Measurements from ENCODE around the gene TNNI2.

Gene TNNI2

DNA sequence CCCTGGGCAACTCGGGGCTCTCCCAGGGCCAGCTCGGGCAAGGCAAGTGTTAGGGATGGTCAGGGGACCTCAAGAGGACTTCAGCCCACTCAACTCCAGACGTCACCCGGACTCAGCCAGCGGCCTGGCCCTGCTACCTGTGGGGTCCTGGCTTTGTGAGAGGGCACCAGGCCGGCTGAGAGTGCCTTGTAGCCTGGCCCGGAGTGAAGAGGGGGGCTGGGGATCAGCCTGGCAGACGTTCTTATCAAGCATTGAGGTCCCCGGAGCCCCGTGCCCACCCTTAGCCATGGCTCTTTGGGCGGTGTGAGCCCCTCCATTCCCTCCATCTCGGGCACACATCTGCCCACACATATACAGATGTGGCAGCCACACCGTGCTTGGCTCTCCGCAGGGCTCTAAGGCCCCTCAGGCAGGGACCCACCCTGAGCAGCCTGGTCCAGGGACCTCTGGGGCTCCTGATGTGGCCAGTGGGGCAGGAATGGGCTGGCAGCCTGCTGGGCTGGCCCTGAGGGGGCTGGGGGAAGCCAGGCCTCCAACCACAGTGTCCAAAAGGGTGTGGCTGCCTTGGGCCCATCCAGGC, 29.4 kb downstream of the TNNI2 start:
- H3K27me3 ChIP-seq (ENCODE audit: control insufficient read depth, insufficient read depth, low read length) = no peaks in the 10 kb centered on the region
- no peak overlapping the region for H3K27ac ChIP-seq
- no peaks in the 10 kb centered on the region for H3K9me3 ChIP-seq (ENCODE audit: control insufficient read depth, low read length)
- no peaks in the 10 kb centered on the region for H3K79me2 ChIP-seq
- H2AFZ ChIP-seq = no peak overlapping the region
- no peak overlapping the region for H3K9ac ChIP-seq
- TF ChIP-seq, protein P1, sequence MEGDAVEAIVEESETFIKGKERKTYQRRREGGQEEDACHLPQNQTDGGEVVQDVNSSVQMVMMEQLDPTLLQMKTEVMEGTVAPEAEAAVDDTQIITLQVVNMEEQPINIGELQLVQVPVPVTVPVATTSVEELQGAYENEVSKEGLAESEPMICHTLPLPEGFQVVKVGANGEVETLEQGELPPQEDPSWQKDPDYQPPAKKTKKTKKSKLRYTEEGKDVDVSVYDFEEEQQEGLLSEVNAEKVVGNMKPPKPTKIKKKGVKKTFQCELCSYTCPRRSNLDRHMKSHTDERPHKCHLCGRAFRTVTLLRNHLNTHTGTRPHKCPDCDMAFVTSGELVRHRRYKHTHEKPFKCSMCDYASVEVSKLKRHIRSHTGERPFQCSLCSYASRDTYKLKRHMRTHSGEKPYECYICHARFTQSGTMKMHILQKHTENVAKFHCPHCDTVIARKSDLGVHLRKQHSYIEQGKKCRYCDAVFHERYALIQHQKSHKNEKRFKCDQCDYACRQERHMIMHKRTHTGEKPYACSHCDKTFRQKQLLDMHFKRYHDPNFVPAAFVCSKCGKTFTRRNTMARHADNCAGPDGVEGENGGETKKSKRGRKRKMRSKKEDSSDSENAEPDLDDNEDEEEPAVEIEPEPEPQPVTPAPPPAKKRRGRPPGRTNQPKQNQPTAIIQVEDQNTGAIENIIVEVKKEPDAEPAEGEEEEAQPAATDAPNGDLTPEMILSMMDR (IDR thresholded peaks at IDR 0.05) = no peak
- H3K36me3 ChIP-seq (ENCODE audit: control insufficient read depth, insufficient read depth, low read length) = no peaks in the 10 kb centered on the region
- H3K4me2 ChIP-seq (ENCODE audit: low read length) = no peak overlapping the region
- H3K4me3 ChIP-seq (ENCODE audit: low read depth, low read length) = no peak overlapping the region
- H3K4me1 ChIP-seq = no peaks in the 10 kb centered on the region

DNA sequence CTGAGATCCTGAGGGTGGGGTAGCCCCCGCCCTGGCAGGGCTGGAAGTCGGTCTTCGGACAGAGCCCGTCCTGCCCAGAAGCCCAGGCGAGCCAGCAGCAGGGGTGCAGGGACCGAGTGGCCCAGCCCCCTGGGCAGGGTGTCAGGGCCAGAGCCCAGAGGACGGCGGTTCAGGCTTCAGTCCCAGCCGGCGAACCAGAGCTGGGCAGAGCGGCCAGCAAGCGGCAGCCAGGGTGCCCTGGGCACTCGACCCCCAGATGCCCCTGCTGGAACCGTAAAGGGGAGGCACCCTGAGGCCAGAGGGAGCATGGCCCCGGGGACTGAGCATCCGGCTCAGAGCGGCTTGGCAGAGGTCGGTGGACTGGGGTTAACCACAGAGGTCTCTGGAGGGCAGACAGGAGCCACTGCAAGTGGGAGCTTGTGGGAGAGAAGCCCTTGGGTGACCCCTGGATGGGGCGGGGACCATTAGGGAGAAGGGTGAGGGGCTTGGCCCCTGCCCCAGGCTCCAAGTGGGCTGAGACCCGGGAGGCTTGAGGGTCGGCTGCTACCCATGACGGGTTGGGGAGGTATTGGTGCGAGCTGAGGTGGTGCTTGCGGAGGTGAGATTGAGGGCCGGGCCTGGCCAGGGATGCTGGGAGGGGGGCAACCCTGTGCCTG, 30.0 kb downstream of the TNNI2 start:
- Histone ChIP-seq H3K4me1 (no peaks in the 10 kb centered on the region), H2AFZ (no peak overlapping the region), H3K27me3 (ENCODE audit: control insufficient read depth, insufficient read depth, low read length) (no peaks in the 10 kb centered on the region), H3K9me3 (ENCODE audit: control insufficient read depth, low read length) (no peaks in the 10 kb centered on the region), H3K79me2 (no peaks in the 10 kb centered on the region), H3K4me2 (ENCODE audit: low read length) (no peak overlapping the region), H3K36me3 (ENCODE audit: control insufficient read depth, insufficient read depth, low read length) (no peaks in the 10 kb centered on the region), H3K4me3 (ENCODE audit: low read depth, low read length) (no peak overlapping the region), H3K9ac (no peak overlapping the region), H3K27ac (no peak overlapping the region)
- TF ChIP-seq, protein P1 (IDR thresholded peaks at IDR 0.05) = no peak

DNA sequence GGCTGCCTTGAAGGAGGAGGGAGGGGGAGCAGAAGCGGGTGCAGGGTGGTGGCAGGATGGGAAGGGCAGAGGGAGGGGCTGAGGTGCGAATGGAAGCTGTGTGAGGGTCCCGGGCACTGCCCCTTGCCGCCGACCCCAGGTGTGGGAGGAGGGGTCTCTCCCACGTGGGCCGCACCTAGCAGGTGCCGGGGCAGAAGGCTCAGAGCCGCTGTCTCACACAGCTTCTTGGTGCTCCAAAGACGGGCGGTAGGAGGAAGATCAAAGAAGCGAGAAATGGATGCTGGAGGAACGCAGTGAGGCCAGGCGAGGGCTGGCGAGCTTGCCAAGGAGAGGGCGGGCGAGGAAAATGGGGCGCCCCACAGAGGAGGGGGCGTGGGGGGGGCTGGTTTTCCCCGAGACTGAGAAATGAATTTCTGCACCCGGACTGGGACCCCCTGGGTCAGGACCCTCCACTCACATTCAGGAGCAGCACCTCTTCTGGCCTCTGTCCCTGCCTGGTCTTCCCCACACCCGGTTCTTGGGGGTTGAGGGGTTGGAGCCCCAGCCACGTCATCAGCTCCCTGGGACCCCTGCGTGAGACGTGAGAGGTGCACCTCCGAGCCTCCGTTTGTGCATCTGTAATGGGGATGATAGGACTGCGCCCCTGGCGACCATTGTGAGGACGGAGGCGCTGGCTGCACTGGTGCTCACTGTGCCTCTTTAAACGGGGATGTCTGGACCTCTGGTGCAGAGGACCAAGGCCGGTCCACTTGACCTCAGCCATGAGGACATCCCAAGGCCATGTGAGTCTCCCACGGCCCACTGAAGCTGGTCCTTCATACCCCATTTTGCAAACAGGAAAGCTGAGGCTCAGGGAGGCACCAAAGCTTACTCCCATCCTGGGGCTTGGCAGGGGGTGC, 30.9 kb downstream of the TNNI2 start:
- no peaks in the 10 kb centered on the region for H3K79me2 ChIP-seq
- H3K4me2 ChIP-seq (ENCODE audit: low read length) = no peak overlapping the region
- H2AFZ ChIP-seq = no peak overlapping the region
- H3K36me3 ChIP-seq (ENCODE audit: control insufficient read depth, insufficient read depth, low read length) = no peaks in the 10 kb centered on the region
- no peaks in the 10 kb centered on the region for H3K4me1 ChIP-seq
- no peaks in the 10 kb centered on the region for H3K9me3 ChIP-seq (ENCODE audit: control insufficient read depth, low read length)
- H3K9ac ChIP-seq = no peak overlapping the region
- TF ChIP-seq, protein P1 (IDR thresholded peaks at IDR 0.05) = no peak
- H3K27me3 ChIP-seq (ENCODE audit: control insufficient read depth, insufficient read depth, low read length) = no peaks in the 10 kb centered on the region
- no peak overlapping the region for H3K27ac ChIP-seq
- H3K4me3 ChIP-seq (ENCODE audit: low read depth, low read length) = no peak overlapping the region

DNA sequence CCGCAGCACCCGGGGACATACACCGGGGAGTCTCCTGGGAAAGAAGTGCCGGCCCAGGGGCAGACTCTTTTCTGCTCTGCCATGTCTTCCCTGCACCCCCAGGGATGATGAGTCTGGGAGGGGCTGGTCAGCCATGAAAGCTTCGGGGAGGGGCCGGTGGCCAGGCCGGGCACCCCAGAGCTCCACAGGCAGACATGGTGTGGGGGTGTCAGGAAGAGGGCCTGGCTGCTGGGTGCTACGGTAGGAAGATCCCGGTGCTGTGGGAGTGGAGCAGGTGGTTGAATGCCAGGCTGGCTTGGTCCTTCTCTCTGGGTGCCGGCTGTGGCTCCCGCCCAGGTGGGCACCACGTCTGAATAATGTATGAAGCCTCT, 31.5 kb downstream of the TNNI2 start:
- no peak overlapping the region for H3K27ac ChIP-seq
- no peaks in the 10 kb centered on the region for H3K79me2 ChIP-seq
- no peak overlapping the region for H3K4me2 ChIP-seq (ENCODE audit: low read length)
- H3K36me3 ChIP-seq (ENCODE audit: control insufficient read depth, insufficient read depth, low read length) = no peaks in the 10 kb centered on the region
- H2AFZ ChIP-seq = no peak overlapping the region
- H3K4me1 ChIP-seq = no peaks in the 10 kb centered on the region
- H3K4me3 ChIP-seq (ENCODE audit: low read depth, low read length) = no peak overlapping the region
- no peaks in the 10 kb centered on the region for H3K27me3 ChIP-seq (ENCODE audit: control insufficient read depth, insufficient read depth, low read length)
- no peak overlapping the region for H3K9ac ChIP-seq
- TF ChIP-seq, protein P1 (IDR thresholded peaks at IDR 0.05) = no peak
- no peaks in the 10 kb centered on the region for H3K9me3 ChIP-seq (ENCODE audit: control insufficient read depth, low read length)
